Measurements from ENCODE around the gene ABCA9. TPM values are rescaled to one million over a fixed set of nuclear protein-coding genes. Genes with fewer than 3 reads are reported as not detected.

ABCA9 gene
- polyA plus RNA-seq, 2 of the 4 experiments (the other 2 are of a cell fraction): 0.01 TPM; not detected in 1

GRCh38 chr17:69057280-69057679 lies 3.4 kb downstream of the ABCA9 start:
- TF ChIP-seq EP300 (IDR thresholded peaks at IDR 0.05): no peak
- no peak for TF ChIP-seq RARB (CRISPR knock-in tag; IDR thresholded peaks at IDR 0.05)
- no peak for TF ChIP-seq PBX3 (IDR thresholded peaks at IDR 0.05)
- no peak for TF ChIP-seq E2F6 (IDR thresholded peaks at IDR 0.05; ENCODE audit: borderline replicate concordance, low read depth)
- TF ChIP-seq BCL3 (IDR thresholded peaks at IDR 0.05): no peak
- TF ChIP-seq CBX2 (IDR thresholded peaks at IDR 0.05; ENCODE audit: borderline replicate concordance, low read depth): no peak
- no peak for TF ChIP-seq CHD4 (IDR thresholded peaks at IDR 0.05; ENCODE audit: borderline replicate concordance)
- no peak for TF ChIP-seq FOSL2 (IDR thresholded peaks at IDR 0.05)
- no peak for TF ChIP-seq FOSL2 (CRISPR knock-in tag; IDR thresholded peaks at IDR 0.05)
- no peak for TF ChIP-seq POLR2A (IDR thresholded peaks at IDR 0.05; ENCODE audit: low read length)
- no peak for TF ChIP-seq REST (IDR thresholded peaks at IDR 0.05)
- TF ChIP-seq MAFK (IDR thresholded peaks at IDR 0.05; ENCODE audit: partially characterized antibody): no peak
- no peak for TF ChIP-seq RCOR1 (IDR thresholded peaks at IDR 0.05; ENCODE audit: low read depth, low read length)
- TF ChIP-seq ZC3H11A (IDR thresholded peaks at IDR 0.05): no peak
- TF ChIP-seq CTCF (IDR thresholded peaks at IDR 0.05): no peak
- no peak for TF ChIP-seq CEBPB (IDR thresholded peaks at IDR 0.05)
- ATAC-seq: no peak
- Histone ChIP-seq H3K4me1 (no peaks in the 10 kb centered on the region), H3K9me3 (no peaks in the 10 kb centered on the region), H3K4me3 (no peak overlapping the region), H3K4me2 (no peak overlapping the region), H3K27ac (no peak overlapping the region)
- 40% methylated on average over 1 of the region's 1 CpG for WGBS (ENCODE audit: missing lambda C conversion rate)
- ChIA-PET POLR2A (no interaction called here), CTCF (interaction anchor here (0.7 kb wide), 1 partner anchor 9 kb away, joined by 3 read pairs; no protein-coding TSS in a partner anchor)
- no peak for DNase-seq (ENCODE audit: low read depth in 1 of 2, low spot score in 1 of 2)
- FAIRE-seq: no peak

- no peaks in the 10 kb centered on the region for H3K9me3 ChIP-seq
- ChIA-PET CTCF (no interaction called here), POLR2A (no interaction called here)
- no peak for FAIRE-seq
- H3K4me3 ChIP-seq: no peak overlapping the region
- no peak overlapping the region for H3K4me2 ChIP-seq
- 30% methylated on average over 3 of the region's 3 CpGs for WGBS (ENCODE audit: missing lambda C conversion rate)
- no peak for DNase-seq (ENCODE audit: low read depth in 1 of 2, low spot score in 1 of 2)
- H3K4me1 ChIP-seq: no peaks in the 10 kb centered on the region
- no peak overlapping the region for H3K27ac ChIP-seq
- ATAC-seq: no peak
- no peak for TF ChIP-seq JUN (IDR thresholded peaks at IDR 0.05)
- TF ChIP-seq MAX (IDR thresholded peaks at IDR 0.05): no peak
- TF ChIP-seq SMC3 (IDR thresholded peaks at IDR 0.05): no peak
- TF ChIP-seq ZC3H11A (IDR thresholded peaks at IDR 0.05): no peak
- TF ChIP-seq NR3C1 (IDR thresholded peaks at IDR 0.05): no peak
- no peak for TF ChIP-seq HMGXB4 (CRISPR knock-in tag; IDR thresholded peaks at IDR 0.05; ENCODE audit: borderline replicate concordance)
- no peak for TF ChIP-seq RFX5 (IDR thresholded peaks at IDR 0.05)
- TF ChIP-seq PHF8 (IDR thresholded peaks at IDR 0.05; ENCODE audit: borderline replicate concordance, low read depth): no peak
- no peak for TF ChIP-seq GATA3 (IDR thresholded peaks at IDR 0.05; ENCODE audit: borderline replicate concordance)
Measured at GRCh38 chr17:69056179-69056823, 4.4 kb downstream of the ABCA9 start.

Measured in A549 (cell line).